GM19324 (cell line): ENCODE data around the gene HDAC4.

ENCODE experiments used
- ATAC-seq: cut with Tn5 transposase; IDR thresholded peaks from one replicate; pipeline ENCODE4 v1.9.1; 2021; ENCODE audit warnings: mild to moderate bottlenecking, moderate library complexity; ENCODE audit not compliant: unreplicated experiment, low FRiP score

The HDAC4 gene

DNA sequence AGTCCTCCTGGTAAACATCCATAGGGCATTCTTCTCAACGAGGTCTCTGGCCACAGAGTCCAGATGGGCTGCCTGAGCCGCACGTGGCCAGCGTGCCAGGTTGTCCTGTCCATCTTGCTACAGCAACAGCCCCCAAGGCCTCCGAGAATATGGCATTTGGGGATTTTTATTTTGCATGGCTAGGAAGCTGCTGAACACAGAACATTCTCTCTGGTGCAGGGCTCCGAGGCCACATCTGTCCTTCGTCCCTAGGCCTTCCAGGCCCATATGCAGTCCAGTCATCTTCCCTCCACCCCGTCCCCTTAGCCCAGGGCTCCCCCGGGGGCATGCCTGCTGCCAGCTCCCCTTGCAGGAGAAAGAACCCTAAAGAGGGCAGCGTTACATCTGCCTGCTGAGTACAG, 2.3 kb downstream of the HDAC4 start:
- no peak for ATAC-seq

DNA sequence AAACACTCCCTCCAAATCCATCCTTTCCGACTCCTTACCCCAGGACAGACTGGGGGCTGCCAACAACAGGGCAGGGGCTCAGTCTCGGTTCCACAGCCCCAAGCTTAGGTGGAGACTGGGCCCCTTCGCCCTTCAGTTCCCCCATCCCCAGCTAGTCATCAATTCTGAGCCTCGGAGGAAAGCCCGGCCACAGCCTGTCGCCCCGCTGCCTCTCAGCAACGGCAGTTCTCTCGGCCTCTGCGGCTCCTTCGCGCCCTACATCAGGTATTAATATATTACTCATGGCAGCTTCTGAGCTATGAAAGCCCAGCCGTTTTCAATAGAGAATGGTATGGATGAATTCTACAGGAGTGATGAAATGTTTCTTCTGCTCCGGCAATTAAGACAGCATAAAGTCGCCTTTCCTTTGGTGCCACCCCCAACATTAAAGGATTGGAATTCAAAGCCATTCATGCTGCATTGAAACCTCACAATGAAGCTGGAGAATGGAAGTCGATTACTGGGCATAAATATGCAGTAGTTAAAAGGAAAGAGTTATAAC, 2.8 kb downstream of the HDAC4 start:
- ATAC-seq = no peak

DNA sequence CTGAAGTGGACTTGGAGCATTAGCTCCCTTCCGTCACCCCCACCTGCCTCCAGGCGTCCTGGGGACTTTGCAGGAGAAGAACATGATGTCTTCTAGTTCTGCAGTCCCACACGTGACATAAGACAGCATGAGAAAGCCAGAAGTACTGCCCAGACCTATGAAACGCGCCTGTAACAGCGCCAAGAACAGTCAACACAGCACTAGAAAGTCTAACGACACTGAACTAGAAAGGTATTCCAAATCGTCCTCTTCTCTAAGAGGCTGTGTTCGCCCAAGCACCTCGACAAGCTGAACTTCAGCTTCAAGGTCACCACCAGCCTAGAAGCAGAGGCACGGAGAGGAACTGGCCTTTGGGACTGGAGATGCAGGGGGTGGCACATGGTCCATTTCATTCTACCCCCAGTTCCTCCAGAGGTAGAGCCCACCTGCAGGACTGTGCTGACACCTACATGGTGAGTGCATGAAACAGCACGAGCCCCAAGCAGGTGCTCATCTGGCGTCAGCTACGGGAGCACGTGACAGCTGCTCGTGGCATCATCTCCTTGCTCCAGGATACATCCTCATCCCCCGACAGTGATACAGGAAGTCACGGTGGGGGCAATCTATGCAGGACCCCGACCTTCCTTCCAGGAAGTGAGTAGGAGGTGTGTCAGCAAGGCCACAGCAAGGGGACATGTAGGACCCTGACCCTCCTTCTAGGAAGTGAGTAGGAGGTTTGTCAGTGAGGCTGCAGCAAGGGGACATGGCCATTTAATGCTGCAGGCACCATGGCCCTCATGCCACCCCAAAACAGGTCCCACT, 3.7 kb downstream of the HDAC4 start:
- no peak for ATAC-seq

DNA sequence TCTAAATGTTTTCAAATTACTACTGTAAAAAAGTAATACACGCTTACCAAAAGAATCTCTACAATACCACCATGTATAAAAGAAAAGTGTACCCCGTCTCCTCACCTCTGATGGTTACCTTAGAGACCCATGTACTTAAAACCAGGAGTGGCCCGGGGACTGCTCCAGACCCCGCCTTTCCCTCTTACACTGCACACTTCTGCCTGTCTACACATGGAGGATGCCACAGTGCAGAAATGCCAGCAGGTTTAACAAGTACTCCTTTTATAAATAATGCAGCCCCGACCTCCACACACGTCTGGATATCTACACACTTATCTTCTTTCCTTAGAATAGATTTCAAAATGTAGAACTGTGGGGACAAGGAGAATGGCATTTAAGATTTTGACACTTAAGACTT, 5.3 kb downstream of the HDAC4 start:
- no peak for ATAC-seq

DNA sequence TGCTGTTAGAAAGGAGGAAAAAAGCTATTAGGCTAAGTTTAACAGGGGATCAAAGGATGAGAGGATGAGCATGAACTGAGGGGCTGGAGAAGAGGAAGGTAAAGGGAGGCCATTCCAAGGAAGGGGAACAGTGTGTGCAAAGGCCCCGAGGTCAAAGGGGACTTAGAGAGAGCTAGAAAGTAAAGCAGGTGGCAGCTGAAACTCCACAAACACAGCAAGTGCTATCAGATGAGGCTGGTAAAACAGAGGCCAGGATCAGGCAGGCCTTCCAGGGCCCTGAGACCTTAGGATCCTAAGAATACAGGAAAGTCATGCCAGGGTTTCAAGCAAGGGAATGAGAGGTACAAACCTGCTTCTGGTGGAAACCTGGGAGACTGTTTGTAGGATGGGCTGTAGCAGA, 5.8 kb downstream of the HDAC4 start:
- ATAC-seq = no peak

DNA sequence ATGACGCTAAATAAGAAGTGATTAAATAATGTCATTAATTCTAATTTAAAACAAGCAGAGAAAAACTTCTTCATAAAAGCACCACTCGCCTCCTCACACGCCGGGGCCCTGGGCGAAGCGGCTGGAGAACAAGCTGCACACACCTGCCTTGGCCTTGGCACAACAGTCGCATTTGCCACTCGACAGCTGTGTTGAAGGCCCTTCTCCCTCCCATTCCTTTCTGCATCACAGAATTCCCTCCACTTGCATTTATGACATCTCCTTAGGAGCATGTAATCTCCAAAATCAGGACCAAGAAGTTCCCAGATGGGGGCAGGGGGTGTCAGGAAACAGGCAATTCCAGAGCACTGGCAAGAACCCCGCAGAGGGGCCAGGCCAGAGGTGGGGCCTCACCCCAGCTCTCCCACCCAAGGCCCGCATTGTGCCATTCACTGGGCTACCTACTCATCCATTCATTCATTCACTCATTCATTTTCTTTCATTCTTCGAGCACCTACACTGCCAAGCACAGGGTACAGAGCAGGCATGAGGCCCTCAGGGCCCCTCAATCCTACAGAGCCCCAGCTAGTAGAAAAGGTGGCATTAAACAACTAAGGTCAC, 6.4 kb downstream of the HDAC4 start:
- no peak for ATAC-seq

DNA sequence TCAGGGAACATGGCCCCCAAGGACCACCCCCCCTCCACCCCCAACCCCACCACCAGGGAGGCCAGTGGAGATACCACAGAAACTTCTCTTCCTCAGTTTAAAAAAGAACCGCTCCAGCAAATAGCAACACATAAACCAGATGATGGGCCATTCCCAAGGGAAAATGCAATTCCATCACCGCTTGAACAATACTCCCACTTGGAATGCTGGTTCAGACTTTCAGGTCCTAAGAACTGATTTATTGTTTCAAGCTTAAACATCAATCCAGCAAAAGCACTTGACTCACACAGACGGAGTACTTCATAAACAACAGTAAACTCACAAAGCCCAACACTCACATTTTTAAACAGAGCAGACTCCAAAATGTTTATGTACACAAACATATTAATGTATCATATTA, 6.9 kb downstream of the HDAC4 start:
- no peak for ATAC-seq

DNA sequence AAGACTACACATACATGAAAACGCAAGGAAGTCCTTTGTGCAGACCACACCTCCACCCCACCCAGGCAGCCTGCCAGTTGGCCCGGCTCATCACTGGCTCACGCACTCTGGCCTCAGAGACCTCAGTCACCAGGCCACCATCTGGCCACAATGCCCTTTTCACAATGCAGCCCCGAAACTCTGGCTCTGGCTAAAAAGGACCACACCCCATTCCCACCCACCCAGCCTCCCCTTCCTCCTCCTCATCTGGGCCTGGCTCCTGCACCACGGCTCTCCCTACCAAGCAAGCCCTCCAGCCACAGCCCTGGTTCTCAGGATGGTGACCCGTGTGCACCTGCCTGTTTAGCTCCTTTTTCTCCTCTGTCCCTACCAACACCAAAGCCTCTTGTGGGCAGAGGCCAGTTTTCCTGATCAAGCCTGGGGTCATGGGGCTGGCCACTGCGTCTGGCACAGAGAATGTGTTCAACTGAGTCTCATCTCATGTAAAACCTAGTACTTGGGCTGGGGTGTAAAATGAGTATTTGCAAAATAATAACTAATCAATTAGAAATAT, 7.4 kb downstream of the HDAC4 start:
- no peak for ATAC-seq

DNA sequence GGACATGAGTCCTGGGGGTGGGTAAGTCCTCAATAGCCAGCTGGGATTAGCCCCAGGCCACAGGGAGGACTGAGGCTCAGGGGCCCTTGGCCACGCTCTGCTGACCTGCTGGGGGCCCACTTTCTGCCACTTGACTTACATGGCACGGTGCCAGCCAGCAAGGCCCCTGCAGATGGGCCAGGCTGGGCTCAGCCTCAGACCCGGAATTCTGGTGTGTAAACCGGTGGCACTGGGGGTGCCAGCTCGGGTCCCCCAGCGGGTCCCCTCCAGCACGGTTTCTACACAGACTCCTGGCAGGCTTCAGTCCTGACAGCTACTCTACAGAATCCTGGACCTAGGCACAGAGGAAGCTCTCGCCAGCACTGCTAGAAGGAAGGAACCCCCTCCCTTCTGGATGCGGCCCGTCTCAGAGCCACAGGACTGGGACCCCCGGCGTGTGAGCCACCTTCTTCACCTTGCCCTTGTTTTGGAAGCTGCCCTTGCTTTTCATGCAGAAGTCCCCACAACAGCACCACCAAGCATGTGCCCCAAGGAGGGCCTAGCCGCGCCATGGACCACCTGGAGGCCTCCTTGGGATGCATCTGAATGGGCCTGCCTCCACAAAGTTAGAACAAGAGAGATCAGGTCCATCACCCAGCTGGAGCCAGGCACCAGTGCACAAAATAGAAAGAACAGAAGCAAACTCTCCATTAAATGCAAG, 8.0 kb downstream of the HDAC4 start:
- ATAC-seq = no peak

DNA sequence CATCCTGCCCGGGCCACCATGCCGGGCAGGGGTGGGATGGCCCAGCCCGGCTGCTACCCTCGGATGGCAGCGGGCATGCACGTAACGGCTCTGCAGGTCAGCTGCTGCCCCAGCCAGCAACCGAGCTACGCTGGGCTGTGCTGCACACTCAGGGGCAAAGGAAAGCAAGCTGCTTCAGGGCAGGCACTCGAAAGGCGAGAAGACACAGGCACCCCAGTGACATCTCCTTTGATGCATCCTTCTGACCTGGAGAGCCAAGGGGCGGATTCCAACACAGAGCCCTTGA, 8.8 kb downstream of the HDAC4 start:
- ATAC-seq = no peak

DNA sequence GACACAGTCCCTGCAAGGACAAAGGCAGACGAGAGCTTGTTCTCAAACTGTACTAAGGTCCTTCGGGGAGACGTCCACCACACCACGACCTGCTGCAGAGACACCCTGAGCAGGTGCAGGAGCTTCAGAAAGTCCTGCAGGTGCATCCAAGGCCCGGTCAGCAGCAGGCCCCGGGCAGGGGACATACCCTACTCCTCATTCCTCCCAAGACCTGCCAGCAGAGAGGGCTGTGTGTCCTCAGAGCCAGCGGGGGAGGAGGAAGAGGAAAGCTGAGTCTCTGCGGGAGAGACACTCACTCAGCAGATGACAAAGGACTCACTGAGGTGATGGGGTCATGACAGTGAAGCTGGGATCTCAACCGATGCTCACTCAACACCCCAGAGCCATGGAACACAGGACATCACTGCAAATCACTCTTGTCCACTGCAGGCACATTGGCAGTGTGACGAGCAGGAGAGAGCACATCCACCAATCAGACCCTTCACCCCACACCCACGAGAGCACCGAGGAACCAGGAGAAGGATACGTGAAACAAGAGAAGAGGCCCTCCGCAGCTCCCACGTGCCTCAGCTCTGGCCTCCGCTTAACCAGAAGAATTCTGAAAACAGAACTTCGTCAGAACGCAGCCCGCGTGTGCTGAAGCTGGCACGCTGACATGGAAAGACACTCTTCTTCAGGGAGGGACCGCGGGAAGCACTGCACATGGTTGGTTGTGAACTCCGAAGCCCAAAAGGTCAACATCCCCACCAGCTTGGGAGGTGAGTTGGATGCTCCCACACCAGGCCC, 9.3 kb downstream of the HDAC4 start:
- no peak for ATAC-seq

DNA sequence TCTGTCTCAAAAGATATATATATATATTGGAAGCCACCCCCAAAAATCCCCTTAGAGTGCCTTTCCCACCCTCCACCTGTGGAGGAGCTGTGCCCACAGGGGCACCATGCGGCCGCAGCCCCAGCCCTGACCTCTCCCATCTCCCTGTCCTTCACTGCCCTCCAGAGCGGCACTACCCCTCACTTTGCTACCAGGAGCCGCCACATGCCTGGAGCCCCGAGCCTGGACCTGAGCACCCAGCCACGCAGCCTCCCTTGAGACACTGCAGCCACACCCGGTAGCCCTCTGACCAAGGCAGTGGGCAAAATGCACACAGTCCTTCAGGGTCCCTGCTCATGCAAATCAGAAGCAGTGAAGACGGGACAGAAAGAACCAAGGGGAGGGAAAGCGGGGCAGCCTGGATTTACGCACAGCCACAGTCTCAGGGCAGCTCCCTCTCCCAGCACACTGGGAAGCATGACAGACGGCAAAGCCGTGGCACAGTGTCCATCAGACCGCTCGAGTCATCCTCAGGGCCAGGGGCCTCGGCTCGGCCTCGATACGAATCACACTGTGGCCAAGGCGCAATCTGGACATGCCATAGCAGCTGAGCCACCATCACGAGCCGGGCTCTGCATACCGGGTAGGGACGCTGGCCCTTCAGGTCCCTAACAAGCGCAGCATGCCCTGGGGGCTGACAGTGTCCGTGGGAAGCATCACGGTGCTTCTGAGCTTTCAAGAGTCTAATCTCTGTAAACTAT, 10.1 kb downstream of the HDAC4 start:
- no peak for ATAC-seq

DNA sequence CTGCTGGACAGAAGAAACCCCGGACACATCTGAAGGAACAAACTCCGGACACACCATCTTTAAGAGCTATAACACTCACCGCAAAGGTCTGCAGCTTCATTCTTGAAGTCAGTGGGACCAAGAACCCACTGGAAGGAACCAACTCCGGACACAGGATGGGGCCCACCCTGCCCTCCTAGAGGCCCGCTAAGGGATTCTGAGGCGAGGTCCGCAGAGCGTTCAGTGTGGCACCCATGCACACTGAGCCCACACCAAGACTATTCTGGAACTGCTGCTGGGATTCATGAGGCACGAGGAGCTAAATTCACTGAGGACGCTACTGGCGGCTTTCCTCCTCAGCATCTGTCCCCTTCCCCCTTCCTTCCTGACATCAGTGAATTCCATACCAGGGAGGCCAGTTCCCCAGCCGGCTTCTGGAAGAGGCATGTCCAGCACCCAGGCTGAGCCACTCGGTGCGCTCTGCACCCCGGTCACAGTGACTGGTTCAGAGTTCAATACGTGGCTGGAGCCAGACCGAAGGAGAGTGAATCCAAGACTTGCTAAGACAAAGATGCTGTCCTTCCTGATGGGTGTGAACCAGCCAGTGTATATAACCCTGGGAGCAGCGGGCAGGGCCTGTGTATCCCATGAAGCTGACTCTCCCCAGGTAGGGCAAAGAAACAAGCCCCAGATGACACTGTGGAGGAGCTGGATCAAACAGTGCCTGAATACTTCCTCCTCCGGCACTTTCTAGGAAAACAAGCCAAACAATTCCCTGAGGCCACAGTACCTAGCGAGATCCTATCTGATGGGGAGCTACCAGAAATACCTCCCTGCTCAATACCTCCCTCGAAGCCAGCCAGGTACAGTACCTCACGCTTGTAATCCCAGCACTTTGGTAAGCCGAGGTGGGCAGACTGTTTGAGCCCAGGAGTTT, 11.1 kb downstream of the HDAC4 start:
- ATAC-seq = no peak

DNA sequence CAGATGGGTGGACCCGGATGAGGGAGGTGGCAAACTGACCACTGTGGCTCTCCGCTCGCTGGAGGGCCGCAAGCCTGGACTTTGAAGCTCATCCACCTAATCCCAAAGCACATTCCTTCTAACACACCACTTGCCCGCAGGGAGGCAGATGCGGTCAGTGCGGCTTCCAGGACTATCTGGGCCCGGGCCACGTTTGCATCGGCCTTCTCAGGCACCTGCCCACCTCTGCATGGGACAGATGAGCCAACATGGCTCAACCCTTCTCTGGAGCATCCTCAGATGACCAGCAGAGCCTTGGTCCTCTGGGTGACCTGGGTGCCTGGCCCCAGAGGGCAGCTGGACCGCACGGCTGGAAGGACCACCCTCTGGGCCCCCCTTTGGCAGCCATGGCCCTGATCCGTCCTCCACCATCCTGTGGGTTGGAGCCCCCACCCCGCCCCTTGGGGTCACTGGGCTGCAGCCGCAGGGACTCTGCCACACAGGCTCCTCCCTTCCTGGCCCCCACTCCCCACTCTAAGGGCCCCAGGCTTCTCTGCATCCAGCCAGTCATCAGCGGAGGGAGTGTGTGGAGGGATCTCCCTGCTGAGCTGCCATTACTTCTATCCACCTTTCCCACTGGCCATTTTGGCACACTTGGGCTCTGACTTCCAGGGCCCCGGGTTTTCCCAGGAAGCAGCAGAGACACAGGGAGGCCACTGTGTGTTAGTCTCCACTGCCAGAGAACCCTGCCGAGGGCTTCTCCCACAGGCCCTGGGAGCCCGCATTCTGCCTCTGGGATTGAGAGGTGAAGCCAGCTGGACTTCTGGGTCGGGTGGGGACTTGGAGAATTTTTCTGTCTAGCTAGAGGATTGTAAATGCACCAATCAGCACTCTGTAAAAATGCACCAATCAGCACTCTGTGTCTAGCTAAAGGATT, 12.3 kb downstream of the HDAC4 start:
- no peak for ATAC-seq

DNA sequence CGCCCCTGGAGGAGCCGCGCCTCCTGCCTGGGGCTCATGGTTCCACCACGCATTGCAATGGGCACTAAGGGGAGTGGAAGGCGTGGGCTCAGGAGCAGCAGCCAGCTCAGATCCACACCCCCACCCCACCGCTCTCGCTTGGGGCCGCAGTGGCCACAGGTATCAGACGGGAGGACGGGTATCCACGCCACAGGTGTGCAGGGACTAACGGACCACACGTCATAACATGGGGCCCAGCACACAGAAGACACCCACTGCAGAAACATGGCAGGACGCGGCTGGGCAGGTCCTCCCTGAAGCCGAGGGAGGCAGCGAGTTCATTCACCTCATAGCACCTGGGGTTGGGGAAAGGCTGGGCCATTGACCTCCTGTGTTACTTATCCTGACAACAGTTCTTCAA, 13.0 kb downstream of the HDAC4 start:
- no peak for ATAC-seq

DNA sequence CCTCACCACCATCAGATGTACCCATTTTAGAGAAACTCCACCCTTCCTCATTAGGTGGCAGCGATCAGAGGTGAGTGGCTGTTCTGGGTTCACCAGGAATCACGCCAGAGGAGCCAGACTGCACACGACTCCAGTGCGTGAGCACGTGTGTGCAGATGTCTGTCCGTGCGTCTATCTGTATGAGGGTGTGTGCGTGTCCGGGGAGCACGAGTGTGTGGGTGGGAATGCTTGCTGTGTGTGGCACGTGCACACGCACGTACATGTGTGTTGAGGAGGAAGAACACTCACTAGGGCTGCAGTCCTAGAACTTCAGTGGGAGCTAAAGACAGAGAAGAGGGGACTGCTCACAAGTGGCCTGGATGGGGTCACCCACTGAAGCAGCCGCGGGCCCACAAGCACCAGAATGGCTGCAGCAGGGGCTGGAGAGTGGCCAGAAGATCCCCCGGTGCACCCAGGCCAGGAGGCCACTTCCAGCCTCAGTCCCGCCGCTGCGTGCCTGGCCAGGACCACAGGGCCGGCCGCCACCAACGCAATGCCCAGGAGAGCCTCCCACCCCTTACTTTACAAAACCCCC, 13.9 kb downstream of the HDAC4 start:
- no peak for ATAC-seq

DNA sequence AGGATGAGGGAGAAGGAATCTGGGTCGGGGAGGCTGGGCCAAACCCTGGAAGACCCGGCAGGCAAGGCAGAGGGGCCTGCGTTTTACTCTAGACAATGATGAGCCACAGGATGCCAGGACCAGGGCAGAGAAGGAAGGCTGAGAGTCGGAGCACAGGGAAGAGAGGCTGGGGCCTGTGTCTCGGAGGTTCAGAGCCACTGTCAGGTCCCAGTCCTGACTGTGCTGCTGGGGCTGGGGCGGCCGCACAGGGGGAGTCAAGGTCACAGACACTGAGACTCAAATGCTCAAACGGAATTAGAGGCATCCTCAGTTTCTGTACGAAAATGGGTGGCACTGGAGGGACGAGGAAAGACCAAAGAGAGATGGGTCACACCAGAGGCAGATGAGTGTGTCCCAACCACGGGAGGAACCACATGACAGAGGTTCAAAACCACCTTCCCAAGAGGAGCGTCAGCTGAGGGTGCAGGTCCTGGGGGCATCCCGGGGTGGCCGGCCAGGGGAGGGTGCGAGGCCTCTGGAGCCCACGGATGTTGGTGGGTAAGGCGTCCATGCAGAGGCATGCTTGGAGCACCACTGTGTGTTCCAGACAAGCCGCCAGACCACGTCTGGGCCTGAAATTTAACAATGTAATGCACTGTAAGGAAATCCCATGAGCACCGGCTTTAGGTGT, 14.7 kb downstream of the HDAC4 start:
- ATAC-seq = no peak
